NCI-H2227 (cell line): ENCODE measurements around the gene LRRC9.
"Not testable (repeated sequence)": the region's sequence is repeated elsewhere in the genome, so short reads cannot be mapped to it uniquely, and the experiment has no call there.

Experiments used
- DNase-seq: peaks from one replicate; lab custom pipeline; 2025; ENCODE audit not compliant: unreplicated experiment; lab: John Stamatoyannopoulos, UW

The LRRC9 gene

DNA sequence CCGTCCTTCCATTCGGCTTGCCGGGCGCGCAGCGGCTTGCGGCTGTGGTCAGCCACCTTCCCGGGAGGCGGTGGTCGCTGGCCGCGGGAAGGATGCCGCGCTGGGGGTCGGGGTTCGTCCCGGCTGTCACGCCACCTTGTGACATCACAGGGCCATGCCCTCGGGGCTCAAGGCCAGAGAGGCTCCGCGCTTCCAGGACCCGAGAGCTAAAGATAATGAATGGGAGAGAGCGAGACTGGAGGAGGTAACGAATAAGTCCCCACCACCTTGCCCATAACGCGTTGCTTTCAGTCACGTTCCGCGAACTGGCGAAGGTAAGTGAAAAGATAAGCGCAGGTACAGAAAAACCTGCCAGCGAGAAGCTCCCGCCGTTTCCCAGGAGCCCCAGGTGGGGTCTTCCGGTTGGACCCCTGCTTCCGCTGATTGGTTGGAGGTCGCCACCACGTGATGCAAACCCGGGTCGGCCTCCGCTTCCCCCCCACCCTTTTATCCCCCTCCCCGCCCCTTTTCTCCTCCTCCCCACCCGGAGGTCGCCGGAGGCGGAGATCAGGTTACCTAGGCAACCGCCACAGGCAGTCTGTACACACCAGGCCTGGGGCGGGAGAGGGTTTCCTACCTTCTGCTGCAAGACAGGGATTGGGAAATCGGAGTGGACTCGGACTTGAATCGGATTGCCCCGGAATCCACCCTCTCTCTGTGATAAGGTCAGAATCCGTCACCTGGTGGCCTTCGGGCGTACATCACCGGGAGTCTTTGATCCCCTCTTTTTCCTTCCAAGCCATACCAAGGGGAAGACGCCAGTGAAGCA, at the start of gene LRRC9:
TSS of gene LRRC9 (plus strand) at position 575 of the 808 bp plus-strand sequence.
- peak; percentile 94 for DNase-seq

DNA sequence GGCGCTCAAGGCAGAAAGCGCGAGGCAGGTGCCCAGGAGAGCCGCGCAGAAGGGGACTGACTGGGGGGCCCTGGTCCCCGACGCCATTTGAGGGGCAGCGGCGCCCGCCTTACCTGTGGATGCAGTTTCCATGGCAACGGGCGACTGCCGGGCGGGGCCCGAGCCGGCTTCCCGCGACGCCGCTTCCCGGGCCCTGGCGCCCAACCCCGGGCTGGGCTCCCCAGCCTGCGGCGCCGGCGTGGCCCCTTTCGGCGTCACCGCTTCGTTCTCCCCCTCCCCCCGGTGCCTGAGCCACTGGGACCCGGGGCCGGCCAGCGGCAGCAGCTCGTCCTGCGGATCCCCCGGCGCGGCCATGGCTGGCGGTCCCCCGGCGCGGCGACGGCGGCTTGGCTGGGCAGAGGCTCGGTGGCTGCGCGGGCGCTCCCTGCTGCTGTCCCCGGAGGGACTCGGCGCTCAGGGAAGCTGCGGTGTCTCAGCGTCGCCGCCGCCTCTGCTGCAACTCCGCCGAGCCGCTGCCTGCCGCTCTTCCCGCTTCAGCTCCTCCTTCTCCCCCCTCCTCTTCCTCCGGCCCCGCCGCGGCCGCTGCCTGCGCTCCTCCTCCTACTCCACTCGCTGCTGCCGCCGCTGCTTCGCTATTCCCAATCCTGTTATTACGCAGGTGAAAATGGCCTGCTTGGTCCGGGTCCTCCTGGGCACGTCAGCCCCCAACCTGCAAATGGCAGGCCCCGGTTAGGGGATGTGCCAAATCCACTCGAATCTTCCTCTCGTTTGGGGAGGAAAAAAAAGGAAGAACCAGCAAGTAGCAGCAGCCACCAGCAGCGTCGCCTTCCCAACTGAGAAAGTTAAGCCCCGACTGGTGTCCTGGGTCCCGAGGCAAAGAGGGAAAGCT, 49.4 kb upstream of the LRRC9 start, which contains the start of gene RTN1:
TSS of gene RTN1 (minus strand) at position 500 of the 889 bp plus-strand sequence. CDS start at position 354, 146 bp downstream.
- peak; percentile 62 for DNase-seq

- no peak for DNase-seq
Observed at GRCh38 chr14:59871166-59871495, 48.8 kb upstream of the LRRC9 start.

DNA sequence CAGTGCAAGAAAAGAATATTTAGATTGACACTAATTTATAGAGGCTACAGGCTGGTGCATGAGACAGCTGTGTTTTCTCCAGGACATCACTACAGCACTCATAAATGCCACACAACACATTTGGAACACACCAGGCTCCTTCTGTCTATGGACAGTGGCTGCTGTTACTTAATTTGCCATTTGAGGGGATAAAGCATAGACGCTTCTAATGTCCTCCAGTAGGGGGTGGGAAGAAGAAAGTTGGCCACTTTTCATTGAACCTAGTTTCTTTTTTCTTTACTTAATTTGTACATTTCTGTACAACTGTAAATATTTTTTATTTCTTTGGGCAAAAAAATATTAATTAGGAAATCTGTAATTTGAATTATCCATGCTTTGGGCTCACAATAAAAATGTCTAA, 37.0 kb upstream of the LRRC9 start:
- DNase-seq, result no peak

DNA sequence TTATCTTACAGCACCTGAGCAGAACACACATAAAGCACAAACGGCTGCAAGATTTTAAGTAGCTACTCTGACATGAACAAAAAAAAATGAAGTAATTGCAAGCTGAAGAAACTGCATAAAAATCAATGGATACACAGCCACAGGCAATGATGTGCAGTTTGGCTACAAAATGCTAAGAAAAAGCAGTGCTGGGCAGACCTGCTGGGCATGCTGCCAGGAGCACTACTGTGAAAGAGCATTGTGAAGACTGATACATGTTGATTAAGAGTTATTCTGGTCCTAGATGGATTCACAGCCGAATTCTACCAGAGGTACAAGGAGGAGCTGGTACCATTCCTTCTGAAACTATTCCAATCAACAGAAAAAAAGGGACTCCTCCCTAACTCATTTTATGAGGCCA, 29.3 kb upstream of the LRRC9 start:
- DNase-seq, result peak; percentile 39

GRCh38 chr14:59895721-59896120, 24.2 kb upstream of the LRRC9 start:
- no peak for DNase-seq

DNA sequence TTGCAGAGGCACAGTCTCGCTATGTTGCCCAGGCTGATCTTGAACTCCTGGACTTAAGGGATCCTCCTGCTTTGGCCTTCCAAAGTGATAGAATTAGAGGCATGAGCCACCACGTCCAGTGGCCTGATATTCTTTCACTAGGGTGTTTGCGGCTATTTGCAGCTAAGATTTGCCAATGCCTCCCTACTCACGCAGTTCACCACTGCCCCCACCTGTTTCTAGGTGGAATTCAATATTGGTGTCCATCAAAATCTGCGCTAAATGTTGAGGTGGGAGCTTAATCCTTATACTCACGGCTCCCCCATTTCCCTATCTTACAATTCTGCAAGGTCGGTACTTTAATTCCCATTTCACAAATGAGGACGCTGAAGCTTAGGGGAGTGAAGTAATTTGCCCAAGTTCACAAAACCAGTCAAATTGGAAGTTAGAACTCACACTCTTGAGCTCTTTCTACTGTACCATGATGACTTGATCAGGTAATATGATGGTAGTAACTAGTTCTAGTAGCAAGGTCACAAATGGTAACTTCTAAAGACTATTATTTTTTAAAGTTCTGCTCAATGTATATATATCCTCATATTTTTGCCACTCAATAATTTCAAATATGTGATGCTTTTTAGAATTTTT, 22.1 kb upstream of the LRRC9 start:
- DNase-seq, result peak; percentile 66

DNA sequence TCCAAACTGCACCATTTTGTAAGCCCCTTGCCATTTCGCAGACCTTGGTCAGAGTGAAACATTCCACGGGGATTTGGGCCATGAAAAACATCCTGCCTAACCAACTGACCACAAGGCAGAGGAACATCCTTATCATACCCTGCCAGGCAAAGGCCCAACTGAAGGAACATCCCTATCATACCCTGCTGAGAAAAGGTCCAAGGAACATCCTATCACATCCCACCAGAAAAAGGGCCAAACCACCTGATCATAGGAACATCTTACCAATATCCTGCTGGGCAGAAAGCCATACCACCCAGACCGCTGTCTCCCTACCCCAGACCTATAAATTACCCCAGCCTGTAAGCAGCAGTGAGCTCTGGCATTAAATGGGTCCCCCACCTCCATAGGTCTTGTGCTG, 19.4 kb upstream of the LRRC9 start:
- no peak for DNase-seq

- no peak for DNase-seq
Observed at GRCh38 chr14:59904184-59904583, 15.8 kb upstream of the LRRC9 start.

DNA sequence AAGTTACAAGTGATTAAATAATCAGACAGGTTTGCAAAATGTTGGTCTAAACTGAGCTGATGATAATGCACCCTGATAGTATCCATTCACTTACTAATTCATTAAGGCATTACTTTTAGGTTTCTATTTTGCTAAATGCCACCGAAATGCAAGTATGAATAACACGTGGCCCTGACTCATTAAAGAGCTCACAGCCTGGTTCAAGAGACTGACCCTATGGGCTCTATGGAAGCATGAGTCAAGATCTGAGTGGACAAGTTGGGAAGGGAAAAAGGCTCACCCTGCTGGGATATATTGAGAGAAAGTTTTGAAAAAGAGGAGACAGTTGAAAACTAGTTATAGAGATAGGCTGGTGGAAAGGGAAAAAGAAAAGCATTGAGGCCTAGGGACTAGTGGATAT, 14.8 kb upstream of the LRRC9 start:
- no peak for DNase-seq

DNA sequence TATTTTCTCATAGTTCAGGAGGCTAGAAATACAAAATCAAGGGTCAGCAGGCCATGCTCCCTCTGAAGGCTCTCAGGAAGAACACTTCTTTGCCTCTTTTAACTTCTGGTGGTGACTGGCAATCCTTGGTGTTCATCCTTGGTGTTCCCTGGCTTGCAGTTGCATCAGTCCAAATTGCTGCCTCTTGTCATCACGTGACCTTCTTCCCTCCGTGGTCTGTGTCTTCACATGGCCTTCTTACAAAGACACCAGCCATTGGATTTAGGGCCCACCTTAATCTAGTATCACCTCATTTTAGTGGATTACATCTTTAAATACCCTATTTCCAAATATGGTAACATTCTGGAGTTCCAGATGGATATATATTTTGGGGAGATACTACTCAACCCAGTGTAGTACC, 7.5 kb upstream of the LRRC9 start:
- DNase-seq, result no peak

DNA sequence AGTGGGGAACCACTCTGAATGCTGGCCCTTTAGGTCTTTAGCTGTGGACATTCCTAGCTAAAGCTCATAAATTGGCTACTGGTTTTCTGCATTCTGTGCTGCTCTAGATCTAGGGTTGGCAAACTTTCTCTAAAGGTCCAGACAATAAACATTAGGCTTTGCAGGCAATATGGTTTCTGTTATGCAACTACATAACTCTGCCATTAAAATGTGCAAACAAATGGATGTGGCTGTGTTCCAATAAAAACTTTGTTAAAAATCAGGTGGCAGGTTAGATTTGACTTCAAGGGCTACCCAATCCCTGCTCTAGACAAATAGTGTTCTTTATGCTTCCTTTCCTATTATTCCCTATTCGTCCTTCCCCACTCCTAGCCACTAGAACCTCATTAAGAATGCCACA, 6.8 kb upstream of the LRRC9 start:
- no peak for DNase-seq

DNA sequence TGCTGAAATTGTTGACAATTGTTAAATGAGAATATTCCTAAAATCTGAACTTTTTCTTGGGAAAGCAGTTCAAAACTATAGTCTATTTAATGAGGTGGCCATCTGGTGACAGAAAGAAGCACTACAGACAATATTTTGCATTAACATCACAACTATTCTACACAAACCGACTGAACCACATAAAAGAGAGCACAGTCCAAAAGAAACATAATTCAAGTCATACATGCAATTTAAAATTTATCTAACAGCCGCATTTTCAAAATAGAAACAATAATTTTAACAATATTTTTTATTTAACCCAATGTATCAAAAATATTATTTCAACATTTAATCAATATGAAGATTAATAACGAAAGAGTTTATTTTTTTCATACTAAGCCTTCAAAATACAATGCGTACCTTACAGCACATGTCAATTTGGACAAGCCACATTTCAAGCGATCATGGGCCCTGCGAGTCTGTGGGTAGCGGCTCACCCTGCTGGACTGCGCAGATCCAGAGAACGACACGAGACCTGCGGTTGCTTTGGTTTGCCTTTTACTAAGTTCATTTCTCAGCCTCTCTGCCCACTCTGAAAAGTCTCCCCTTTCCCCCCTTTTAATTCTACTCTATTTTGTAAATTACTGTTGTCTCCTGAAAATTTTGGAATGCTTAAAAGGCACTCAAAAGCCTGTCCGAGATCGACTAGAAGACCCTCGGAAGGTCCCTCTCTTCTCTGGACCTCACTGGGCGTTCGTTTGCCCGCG, 947 bp upstream of the LRRC9 start:
- peak; percentile 31 for DNase-seq

GRCh38 chr14:59920378-59920683, 387 bp downstream of the LRRC9 start:
- DNase-seq, result no peak

DNA sequence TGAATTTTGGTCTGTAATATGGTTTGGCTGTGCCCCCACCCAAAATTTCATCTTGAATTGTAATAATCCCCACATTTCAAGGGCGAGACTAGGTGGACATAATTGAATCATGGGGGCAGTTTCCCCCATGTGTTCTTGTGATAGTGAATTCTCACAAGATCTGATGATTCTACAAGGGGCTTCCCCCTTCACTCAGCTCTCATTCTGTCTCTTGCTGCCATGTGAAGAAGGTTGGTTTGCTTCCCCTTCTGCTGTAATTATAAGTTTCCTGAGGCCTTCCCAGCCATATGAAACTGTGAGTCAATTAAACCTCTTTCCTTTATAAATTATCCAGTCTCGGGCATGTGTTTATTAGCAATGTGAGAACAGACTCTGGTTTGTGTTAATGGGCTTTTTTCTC, 5.9 kb downstream of the LRRC9 start:
- DNase-seq, result no peak

DNA sequence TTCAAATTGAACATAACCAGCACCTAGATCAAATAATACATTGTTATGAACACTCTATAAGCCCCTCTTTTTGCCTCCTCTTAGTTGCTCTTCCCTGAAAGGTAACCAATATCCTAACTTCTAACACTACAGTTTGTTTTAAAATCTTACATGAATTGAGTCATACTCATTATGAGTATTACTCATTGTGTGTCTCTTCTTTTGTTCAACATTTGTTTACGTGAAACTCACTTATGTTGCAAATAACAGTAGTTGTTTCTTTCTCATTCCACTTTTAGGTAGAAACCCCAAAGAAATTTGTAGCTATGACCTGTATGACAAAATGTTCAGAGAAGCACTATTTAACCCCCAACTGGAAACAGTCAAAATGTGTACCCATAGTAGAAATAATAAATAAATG, 6.6 kb downstream of the LRRC9 start:
- no peak for DNase-seq

DNA sequence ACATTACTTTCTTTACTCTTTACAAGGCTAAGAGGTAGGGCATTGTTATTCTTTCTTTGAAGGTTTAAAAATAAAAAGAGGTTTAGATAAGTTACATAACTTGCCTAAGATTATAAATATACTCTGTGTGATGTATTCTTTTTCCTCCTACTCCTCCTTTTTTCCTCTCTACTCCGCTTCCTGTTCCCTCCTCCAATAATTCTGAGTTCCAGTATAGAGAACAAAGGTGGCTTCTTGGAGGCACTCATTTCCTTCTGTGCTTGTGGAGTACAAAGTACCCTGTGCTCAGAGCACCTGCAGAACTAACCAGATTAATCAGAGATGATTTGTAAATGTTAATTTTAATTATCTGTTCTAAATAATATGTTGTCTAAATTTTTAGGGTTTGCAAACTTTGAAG, 11.3 kb downstream of the LRRC9 start:
- no peak for DNase-seq

DNA sequence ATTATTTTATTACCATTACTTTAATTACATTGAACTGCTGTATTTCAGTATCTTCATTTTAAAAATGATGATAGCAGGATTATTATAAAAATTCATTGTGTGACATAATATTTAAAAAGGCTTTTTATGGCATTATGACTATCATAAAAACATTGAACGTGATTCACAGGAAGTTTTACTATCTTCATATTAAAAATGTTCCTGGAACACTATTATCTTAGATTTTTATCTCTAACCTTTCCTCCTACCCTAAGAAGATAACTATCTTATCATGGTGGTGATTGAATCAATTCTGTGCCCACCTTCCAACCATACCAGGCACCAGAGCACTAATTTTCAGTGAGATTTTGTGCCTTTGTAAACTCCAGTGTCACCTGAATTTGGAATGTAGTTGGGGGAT, 16.2 kb downstream of the LRRC9 start:
- no peak for DNase-seq

DNA sequence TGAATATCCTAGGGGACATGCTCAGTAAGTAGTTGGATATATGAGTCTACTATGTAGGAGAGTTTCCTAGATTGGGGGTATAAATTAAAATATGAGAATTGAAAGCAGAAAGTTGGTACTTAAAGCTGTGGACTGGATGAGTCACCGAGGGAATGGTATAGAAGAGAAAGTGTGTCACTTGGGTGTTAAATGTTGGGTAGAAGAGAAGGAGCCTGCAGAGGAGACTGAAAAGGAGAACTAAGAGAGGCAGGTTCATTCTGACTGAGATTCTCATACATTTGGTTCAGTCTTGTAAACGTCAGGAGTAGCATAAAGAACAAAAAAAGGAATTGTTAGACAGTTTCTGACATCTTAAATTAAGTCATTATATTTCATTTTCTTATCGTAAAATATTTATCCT, 19.9 kb downstream of the LRRC9 start:
- DNase-seq, result no peak

- not testable (repeated sequence) for DNase-seq
Observed at GRCh38 chr14:59942296-59942862, 22.4 kb downstream of the LRRC9 start.

GRCh38 chr14:59944909-59945308, 25.0 kb downstream of the LRRC9 start:
- no peak for DNase-seq
